Fibroblast of villous mesenchyme (primary cell): ENCODE data around the gene NDUFV3. TPM values are rescaled to one million over a fixed set of nuclear protein-coding genes. Genes with fewer than 3 reads are reported as not detected.

Source experiments
- DNase-seq: peaks from one replicate; pipeline ENCODE4 v3.0.0-alpha.2; 2010; ENCODE audit warnings: low read depth
- H3K4me3 ChIP-seq: 2 replicates; pipeline ENCODE4 v1.5.1; 2011; ENCODE audit warnings: low read depth, mild to moderate bottlenecking, low read length
- total RNA-seq: library from RNA; depleted of rRNA; stranded (reverse); fragments of >200 nt; gene quantifications from 2 replicates; pipeline ENCODE4 v1.2.3, GENCODE V29; 2012
- TF ChIP-seq, protein P1 (sequence below): IDR thresholded peaks from 2 replicates; pipeline ENCODE4 v1.5.1; 2012; ENCODE audit warnings: low read depth, mild to moderate bottlenecking, low read length; ENCODE audit not compliant: insufficient read depth

The NDUFV3 gene
- total RNA-seq, 1 donor: 44.0 TPM

DNA sequence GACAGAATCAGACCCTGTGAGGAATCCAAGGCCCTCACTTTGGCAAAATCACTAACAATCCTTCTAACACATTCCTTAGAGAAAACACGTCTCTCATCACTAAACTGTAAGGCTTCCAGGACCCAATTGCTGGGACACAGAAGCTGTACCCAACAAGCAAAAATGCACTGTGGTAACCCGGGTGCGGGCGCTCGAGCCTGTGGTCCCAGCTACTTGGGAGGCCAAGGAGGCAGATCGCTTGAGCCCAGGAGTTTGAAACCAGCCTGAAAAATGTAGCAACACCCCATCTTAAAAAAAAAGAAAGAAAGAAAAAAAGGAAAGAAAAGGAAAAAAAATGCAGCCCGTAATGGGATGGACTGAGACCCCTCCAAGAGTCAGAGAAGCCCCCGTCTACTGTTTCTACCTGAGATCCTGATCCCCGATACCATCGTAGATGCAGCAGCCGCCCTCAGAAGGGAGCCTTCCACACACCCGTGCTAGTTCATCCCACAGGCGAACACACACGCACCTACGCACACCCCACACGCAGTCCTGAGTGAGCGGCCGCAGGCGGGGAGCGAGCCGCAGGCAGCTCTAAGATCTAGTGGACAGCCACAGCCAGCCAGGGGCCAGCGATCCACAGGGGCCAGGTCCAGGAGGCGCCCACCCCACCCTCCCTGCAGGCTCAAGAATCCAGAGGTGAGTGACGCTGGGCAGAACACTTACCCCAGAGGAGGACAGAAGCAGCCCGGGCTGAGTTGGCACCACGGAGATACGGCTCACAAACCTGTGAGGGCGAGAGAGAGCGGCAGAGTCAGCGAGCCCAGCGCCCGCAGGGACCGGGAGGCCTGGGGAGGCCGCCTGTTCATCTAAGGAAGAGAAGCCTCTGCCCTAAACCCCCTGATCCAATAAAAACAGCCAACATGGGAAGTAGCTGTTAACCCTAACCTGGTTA is 33.9 kb upstream of the NDUFV3 start:
- TF ChIP-seq, protein P1, sequence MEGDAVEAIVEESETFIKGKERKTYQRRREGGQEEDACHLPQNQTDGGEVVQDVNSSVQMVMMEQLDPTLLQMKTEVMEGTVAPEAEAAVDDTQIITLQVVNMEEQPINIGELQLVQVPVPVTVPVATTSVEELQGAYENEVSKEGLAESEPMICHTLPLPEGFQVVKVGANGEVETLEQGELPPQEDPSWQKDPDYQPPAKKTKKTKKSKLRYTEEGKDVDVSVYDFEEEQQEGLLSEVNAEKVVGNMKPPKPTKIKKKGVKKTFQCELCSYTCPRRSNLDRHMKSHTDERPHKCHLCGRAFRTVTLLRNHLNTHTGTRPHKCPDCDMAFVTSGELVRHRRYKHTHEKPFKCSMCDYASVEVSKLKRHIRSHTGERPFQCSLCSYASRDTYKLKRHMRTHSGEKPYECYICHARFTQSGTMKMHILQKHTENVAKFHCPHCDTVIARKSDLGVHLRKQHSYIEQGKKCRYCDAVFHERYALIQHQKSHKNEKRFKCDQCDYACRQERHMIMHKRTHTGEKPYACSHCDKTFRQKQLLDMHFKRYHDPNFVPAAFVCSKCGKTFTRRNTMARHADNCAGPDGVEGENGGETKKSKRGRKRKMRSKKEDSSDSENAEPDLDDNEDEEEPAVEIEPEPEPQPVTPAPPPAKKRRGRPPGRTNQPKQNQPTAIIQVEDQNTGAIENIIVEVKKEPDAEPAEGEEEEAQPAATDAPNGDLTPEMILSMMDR: no peak
- DNase-seq: no peak
- no peak overlapping the region for H3K4me3 ChIP-seq

DNA sequence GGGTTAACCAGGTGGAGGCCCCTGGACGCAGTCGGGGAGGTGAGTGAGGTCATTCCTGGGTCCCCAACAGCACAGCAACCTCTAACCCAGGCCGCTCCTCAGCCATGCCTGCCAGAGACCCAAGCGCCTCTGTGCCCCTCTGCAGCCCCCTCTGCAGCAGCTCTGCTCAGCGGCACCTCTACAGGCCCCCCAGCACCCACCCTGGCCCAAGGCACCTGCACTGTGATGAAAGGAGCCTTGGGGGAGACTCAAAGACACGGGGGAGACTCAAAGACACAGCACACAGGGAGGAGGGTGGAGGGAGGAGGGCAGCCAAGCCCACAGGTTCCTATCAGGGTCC is 33.2 kb upstream of the NDUFV3 start:
- DNase-seq: no peak
- TF ChIP-seq, protein P1: no peak
- no peak overlapping the region for H3K4me3 ChIP-seq

DNA sequence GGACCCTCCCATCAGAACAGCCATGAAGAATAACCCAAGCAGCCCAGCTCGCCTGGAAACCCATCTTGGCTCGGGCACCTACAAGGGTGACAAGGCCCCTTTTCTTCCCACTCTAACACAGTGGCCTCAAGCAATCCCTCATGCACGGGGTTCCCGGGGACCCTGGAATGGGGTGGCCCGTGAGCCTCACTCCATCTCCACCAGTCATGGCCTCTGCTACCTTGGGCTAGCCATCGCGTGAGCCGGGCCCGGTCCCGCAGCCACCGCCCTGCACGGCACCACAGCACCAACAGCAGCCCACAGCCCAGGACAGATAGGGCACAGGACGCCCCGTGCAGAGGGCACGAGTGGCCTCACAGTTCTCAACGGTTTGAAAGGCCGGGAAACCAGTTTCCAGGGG is 32.8 kb upstream of the NDUFV3 start:
- TF ChIP-seq, protein P1: no peak
- no peak for DNase-seq
- no peak overlapping the region for H3K4me3 ChIP-seq

DNA sequence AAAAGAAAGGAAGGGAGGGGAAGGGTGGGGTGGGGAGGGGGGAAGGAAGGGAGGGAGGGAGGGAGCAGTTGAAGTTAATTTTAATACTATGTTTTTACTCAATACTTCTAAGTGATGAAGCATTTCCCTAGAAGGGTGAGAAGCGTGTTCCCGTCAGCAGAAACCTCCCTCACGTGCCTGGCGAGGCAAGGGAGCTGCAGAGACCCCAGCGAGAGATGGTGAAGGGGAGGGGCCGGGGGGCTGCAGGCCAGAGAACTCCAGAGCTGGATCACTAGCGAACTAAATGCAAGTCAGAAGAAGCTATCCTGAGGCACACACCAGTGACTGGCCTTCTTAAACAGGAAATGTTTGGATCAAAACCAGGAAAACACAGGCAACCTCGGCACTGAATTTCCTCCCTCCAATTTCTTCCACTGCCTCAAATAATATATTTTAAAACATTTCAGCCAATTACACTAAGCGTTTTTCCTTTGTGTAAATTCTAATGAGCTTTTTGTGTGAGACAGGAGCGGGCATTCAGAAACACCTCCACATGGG is 31.7 kb upstream of the NDUFV3 start:
- H3K4me3 ChIP-seq: no peak overlapping the region
- TF ChIP-seq, protein P1: no peak
- no peak for DNase-seq

DNA sequence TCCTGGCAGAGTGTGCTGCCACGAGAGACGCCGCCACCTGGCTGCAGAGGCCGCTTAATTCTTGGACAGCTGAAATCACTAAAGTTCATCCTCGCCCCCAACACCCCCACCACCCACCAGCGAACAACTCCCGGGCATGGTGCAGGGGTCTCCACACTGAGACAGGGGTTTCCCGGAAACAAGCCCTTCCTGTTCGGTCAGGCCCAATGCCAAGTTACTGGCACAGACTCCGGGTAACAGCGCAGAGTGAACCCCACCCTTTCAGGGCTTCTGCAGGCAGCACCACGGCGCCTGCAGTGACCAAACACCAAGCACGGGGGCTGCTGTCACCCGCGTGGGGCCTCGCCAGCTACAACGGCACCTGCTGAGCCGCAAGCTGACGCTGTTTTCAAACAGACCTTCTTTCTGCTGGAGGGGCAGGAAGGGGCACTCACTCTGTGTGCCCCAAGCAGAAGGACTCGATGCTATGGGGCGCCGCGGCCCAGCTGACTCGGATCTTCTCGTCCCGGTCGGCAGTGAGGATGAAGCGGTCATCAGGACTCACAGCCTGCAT is 31.2 kb upstream of the NDUFV3 start:
- TF ChIP-seq, protein P1: no peak
- H3K4me3 ChIP-seq: no peak overlapping the region
- DNase-seq: no peak

DNA sequence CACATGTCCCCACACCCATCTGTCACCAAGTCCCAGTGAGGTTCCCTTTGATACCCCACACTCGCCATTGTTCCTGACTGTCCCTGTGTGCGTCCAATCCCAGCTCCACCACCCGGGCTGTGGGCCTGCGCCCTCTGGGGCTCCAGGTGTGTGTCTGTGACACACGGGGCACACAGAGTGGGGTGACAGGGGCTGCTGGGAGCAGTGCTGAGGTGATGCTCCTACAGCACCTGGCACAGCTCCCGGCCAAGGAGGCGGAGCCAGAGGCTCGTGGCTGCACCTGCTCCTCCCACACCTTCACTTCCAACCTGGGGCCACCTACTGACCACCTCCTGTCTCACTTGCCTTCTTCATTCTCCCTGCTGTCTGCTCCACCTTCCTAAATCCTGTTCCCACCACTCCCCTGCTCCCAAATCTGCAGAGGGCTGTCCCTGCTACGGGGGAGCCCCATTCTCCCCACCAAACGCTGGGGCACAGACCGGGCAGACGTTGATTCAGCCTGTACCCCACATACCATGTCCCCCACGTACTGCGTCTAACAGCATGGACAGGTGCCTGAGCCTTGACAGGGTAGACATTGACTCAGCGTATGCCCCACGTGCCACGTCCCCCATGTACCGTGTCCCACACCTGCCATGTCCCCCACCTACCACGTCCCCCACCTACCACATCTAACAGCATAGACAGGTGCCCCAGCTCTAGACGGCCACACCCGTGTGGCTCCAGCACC is 30.2 kb upstream of the NDUFV3 start:
- TF ChIP-seq, protein P1: no peak
- no peak overlapping the region for H3K4me3 ChIP-seq
- no peak for DNase-seq
